BLaER1 (cell line): ENCODE data around the gene SCN10A.

Experiments
- H3K27ac ChIP-seq: shearing (Covaris generic); formaldehyde crosslinking; 2 replicates; pipeline ENCODE4 v1.8.1; 2022
- H3K27me3 ChIP-seq: shearing (Covaris generic); formaldehyde crosslinking; 2 replicates; pipeline ENCODE4 v1.8.1; 2022
- H3K36me3 ChIP-seq: shearing (Covaris generic); formaldehyde crosslinking; 2 replicates; pipeline ENCODE4 v1.8.1; 2022
- H3K4me1 ChIP-seq: shearing (Covaris generic); formaldehyde crosslinking; 2 replicates; pipeline ENCODE4 v1.8.1; 2022
- H3K4me2 ChIP-seq: shearing (Covaris generic); formaldehyde crosslinking; 2 replicates; pipeline ENCODE4 v1.8.1; 2022
- H3K4me3 ChIP-seq: shearing (Covaris generic); formaldehyde crosslinking; 2 replicates; pipeline ENCODE4 v1.8.1; 2022
- H3K9ac ChIP-seq: shearing (Covaris generic); formaldehyde crosslinking; 2 replicates; pipeline ENCODE4 v1.8.1; 2022
- H3K9me3 ChIP-seq: shearing (Covaris generic); formaldehyde crosslinking; 2 replicates; pipeline ENCODE4 v1.8.1; 2022
- H4K20me1 ChIP-seq: shearing (Covaris generic); formaldehyde crosslinking; 2 replicates; pipeline ENCODE4 v1.8.1; 2022
- Cebpa-rat ChIP-seq: shearing (Covaris generic); IDR thresholded peaks from 2 replicates; pipeline ENCODE4 v1.8.1; 2022

SCN10A gene

GRCh38 chr3:38792983-38793382 lies 23.0 kb downstream of the SCN10A start:
- H3K27ac ChIP-seq: no peak overlapping the region
- no peak for TF ChIP-seq Cebpa-rat
- no peaks in the 10 kb centered on the region for H3K27me3 ChIP-seq
- H3K4me2 ChIP-seq: no peak overlapping the region
- H3K4me3 ChIP-seq: no peak overlapping the region
- H3K4me1 ChIP-seq: no peaks in the 10 kb centered on the region
- no peaks in the 10 kb centered on the region for H4K20me1 ChIP-seq
- no peak overlapping the region for H3K9ac ChIP-seq
- H3K9me3 ChIP-seq: no peaks in the 10 kb centered on the region
- no peaks in the 10 kb centered on the region for H3K36me3 ChIP-seq

GRCh38 chr3:38782148-38782547 lies 33.9 kb downstream of the SCN10A start:
- H3K27ac ChIP-seq: no peak overlapping the region
- no peak overlapping the region for H3K4me3 ChIP-seq
- H3K4me1 ChIP-seq: no peaks in the 10 kb centered on the region
- H3K4me2 ChIP-seq: no peak overlapping the region
- H3K9ac ChIP-seq: no peak overlapping the region
- no peaks in the 10 kb centered on the region for H4K20me1 ChIP-seq
- no peak for TF ChIP-seq Cebpa-rat
- H3K36me3 ChIP-seq: no peaks in the 10 kb centered on the region
- H3K27me3 ChIP-seq: no peaks in the 10 kb centered on the region
- no peaks in the 10 kb centered on the region for H3K9me3 ChIP-seq

GRCh38 chr3:38773528-38773927 lies 42.5 kb downstream of the SCN10A start:
- H4K20me1 ChIP-seq: no peaks in the 10 kb centered on the region
- no peaks in the 10 kb centered on the region for H3K9me3 ChIP-seq
- H3K36me3 ChIP-seq: no peaks in the 10 kb centered on the region
- no peak overlapping the region for H3K4me3 ChIP-seq
- peaks cover 12% of the 10 kb centered on the region for H3K4me1 ChIP-seq
- no peak for TF ChIP-seq Cebpa-rat
- H3K27me3 ChIP-seq: no peaks in the 10 kb centered on the region
- no peak overlapping the region for H3K9ac ChIP-seq
- H3K27ac ChIP-seq: no peak overlapping the region
- no peak overlapping the region for H3K4me2 ChIP-seq

GRCh38 chr3:38763569-38763968 lies 52.4 kb downstream of the SCN10A start:
- no peaks in the 10 kb centered on the region for H3K4me1 ChIP-seq
- no peak overlapping the region for H3K27ac ChIP-seq
- H3K4me3 ChIP-seq: no peak overlapping the region
- H3K9me3 ChIP-seq: no peaks in the 10 kb centered on the region; the same call in 1 of the 2 replicates
- no peak overlapping the region for H3K4me2 ChIP-seq
- no peaks in the 10 kb centered on the region for H3K36me3 ChIP-seq
- no peaks in the 10 kb centered on the region for H4K20me1 ChIP-seq
- H3K9ac ChIP-seq: no peak overlapping the region
- no peaks in the 10 kb centered on the region for H3K27me3 ChIP-seq
- no peak; the same call in 1 of the 2 replicates for TF ChIP-seq Cebpa-rat

GRCh38 chr3:38758557-38758956 lies 57.5 kb downstream of the SCN10A start:
- no peaks in the 10 kb centered on the region for H4K20me1 ChIP-seq
- no peak for TF ChIP-seq Cebpa-rat

GRCh38 chr3:38757721-38758120 lies 58.3 kb downstream of the SCN10A start:
- Histone ChIP-seq H3K9ac (no peak overlapping the region), H3K27me3 (no peaks in the 10 kb centered on the region), H3K27ac (no peak overlapping the region), H3K4me2 (no peak overlapping the region), H3K4me3 (no peak overlapping the region), H3K4me1 (no peaks in the 10 kb centered on the region), H4K20me1 (no peaks in the 10 kb centered on the region), H3K36me3 (no peaks in the 10 kb centered on the region), H3K9me3 (no peaks in the 10 kb centered on the region)
- no peak for TF ChIP-seq Cebpa-rat

More at GRCh38 chr3:38758557-38758956, 57.5 kb downstream of the SCN10A start:
- H3K4me3 ChIP-seq: no peak overlapping the region
- no peak overlapping the region for H3K9ac ChIP-seq
- no peaks in the 10 kb centered on the region for H3K4me1 ChIP-seq
- H3K9me3 ChIP-seq: no peaks in the 10 kb centered on the region
- H3K4me2 ChIP-seq: no peak overlapping the region
- H3K27ac ChIP-seq: no peak overlapping the region
- no peaks in the 10 kb centered on the region for H3K36me3 ChIP-seq
- H3K27me3 ChIP-seq: no peaks in the 10 kb centered on the region

GRCh38 chr3:38756892-38757291 lies 59.1 kb downstream of the SCN10A start:
- H3K9me3 ChIP-seq: no peaks in the 10 kb centered on the region
- no peak overlapping the region for H3K4me3 ChIP-seq
- H3K9ac ChIP-seq: no peak overlapping the region
- no peak overlapping the region for H3K4me2 ChIP-seq
- H3K36me3 ChIP-seq: no peaks in the 10 kb centered on the region
- H4K20me1 ChIP-seq: no peaks in the 10 kb centered on the region
- H3K27me3 ChIP-seq: no peaks in the 10 kb centered on the region
- H3K4me1 ChIP-seq: no peaks in the 10 kb centered on the region
- no peak for TF ChIP-seq Cebpa-rat
- no peak overlapping the region for H3K27ac ChIP-seq

- H3K4me2 ChIP-seq: no peak overlapping the region
- no peaks in the 10 kb centered on the region for H3K27me3 ChIP-seq
- no peak for TF ChIP-seq Cebpa-rat
- no peak overlapping the region for H3K9ac ChIP-seq
- H3K4me3 ChIP-seq: no peak overlapping the region
- H3K27ac ChIP-seq: no peak overlapping the region
- H3K9me3 ChIP-seq: no peaks in the 10 kb centered on the region
- no peaks in the 10 kb centered on the region for H3K4me1 ChIP-seq
- H3K36me3 ChIP-seq: no peaks in the 10 kb centered on the region
- no peaks in the 10 kb centered on the region for H4K20me1 ChIP-seq
These were observed 60.9 kb downstream of the SCN10A start for GRCh38 chr3:38755130-38755529.

- H3K9me3 ChIP-seq: no peaks in the 10 kb centered on the region
- H3K9ac ChIP-seq: no peak overlapping the region
- no peaks in the 10 kb centered on the region for H3K27me3 ChIP-seq
- H3K27ac ChIP-seq: no peak overlapping the region
- TF ChIP-seq Cebpa-rat: no peak
- H3K4me2 ChIP-seq: no peak overlapping the region
- H3K4me1 ChIP-seq: peaks cover 6% of the 10 kb centered on the region; the same call in 1 of the 2 replicates
- no peaks in the 10 kb centered on the region for H3K36me3 ChIP-seq
- no peaks in the 10 kb centered on the region for H4K20me1 ChIP-seq
- H3K4me3 ChIP-seq: no peak overlapping the region
These were observed 69.4 kb downstream of the SCN10A start for GRCh38 chr3:38746641-38747040.

- Histone ChIP-seq H3K9me3 (no peaks in the 10 kb centered on the region), H4K20me1 (no peaks in the 10 kb centered on the region), H3K9ac (no peak overlapping the region), H3K27me3 (no peaks in the 10 kb centered on the region), H3K4me3 (no peak overlapping the region), H3K4me2 (no peak overlapping the region), H3K4me1 (peaks cover 6% of the 10 kb centered on the region; the same call in 1 of the 2 replicates), H3K36me3 (no peaks in the 10 kb centered on the region), H3K27ac (no peak overlapping the region)
- no peak for TF ChIP-seq Cebpa-rat
These were observed 73.0 kb downstream of the SCN10A start for GRCh38 chr3:38743043-38743442.

- no peak overlapping the region for H3K4me3 ChIP-seq
- H3K4me1 ChIP-seq: peaks cover 6% of the 10 kb centered on the region; the same call in 1 of the 2 replicates
- TF ChIP-seq Cebpa-rat: no peak
- no peaks in the 10 kb centered on the region for H4K20me1 ChIP-seq
- H3K9me3 ChIP-seq: no peaks in the 10 kb centered on the region
- no peak overlapping the region for H3K9ac ChIP-seq
- no peak overlapping the region for H3K4me2 ChIP-seq
- no peaks in the 10 kb centered on the region for H3K36me3 ChIP-seq
- no peak overlapping the region for H3K27ac ChIP-seq
- H3K27me3 ChIP-seq: no peaks in the 10 kb centered on the region
These were observed 73.5 kb downstream of the SCN10A start for GRCh38 chr3:38742550-38742949.
